IPS-18c (cell line): ENCODE data around the gene ALS2.
"Not testable (repeated sequence)": the region's sequence is repeated elsewhere in the genome, so short reads cannot be mapped to it uniquely, and the experiment has no call there.

Source experiments
- H3K4me3 ChIP-seq: 2 replicates; pipeline ENCODE4 v1.7.0; 2013; ENCODE audit warnings: low read depth, mild to moderate bottlenecking, low read length, moderate library complexity; ENCODE audit not compliant: insufficient read depth
- H3K9me3 ChIP-seq: one replicate; pipeline ENCODE4 v1.6.1; 2013; ENCODE audit warnings: mild to moderate bottlenecking, low read length, moderate library complexity; ENCODE audit not compliant: control insufficient read depth, insufficient read depth

ALS2 gene

GRCh38 chr2:201780674-201781493, at the start of gene ALS2:
ALS2 (minus strand) TSS chr2:201780933; CDS start chr2:201768885, 12,048 bp downstream.
- Histone ChIP-seq H3K4me3 (peak within 1 kb of the TSS; percentile 93), H3K9me3 (no peaks in the 10 kb centered on the region)

DNA sequence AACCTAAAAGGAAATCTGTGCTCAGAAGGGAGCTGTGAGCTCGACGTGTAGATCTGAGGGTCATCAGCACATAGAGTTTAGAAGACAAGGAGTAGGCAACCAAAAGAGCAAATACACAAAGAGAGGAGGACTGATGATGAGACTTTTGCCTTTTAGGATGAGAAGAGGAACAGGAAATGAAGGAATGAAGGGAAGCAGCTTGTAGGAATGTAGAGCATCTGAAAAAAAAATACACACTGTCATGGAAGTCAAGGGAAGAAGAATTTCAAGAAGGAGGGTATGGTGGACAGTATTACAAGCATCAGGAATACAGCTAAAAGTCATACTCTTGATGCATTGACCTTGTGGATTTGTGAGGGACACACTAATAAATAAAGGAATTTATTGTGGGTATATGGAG, 47.5 kb upstream of the ALS2 start:
- Histone ChIP-seq H3K9me3 (no peaks in the 10 kb centered on the region), H3K4me3 (no peak overlapping the region)

GRCh38 chr2:201827621-201828020, 46.9 kb upstream of the ALS2 start:
- no peak overlapping the region for H3K4me3 ChIP-seq

DNA sequence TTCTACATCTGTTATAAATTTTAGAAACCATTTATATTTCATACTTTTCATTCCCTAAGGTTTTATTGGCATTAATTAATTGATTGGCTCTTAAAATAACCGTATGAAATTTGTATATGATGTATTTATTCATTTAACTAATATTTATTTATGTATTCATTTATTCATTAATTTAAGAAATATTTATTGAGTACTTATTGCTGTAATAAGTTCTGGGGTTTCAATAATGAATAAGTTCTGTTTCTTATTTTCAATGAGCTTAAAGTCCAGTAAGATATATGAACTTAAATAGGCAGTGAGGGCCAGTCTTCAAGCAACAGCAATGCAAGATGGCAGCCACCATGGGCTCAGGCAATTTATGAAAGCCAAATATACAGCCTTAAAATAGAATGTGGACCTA, 43.5 kb upstream of the ALS2 start:
- no peaks in the 10 kb centered on the region for H3K9me3 ChIP-seq
- no peak overlapping the region for H3K4me3 ChIP-seq

More at GRCh38 chr2:201827621-201828020, 46.9 kb upstream of the ALS2 start:
- no peaks in the 10 kb centered on the region for H3K9me3 ChIP-seq

DNA sequence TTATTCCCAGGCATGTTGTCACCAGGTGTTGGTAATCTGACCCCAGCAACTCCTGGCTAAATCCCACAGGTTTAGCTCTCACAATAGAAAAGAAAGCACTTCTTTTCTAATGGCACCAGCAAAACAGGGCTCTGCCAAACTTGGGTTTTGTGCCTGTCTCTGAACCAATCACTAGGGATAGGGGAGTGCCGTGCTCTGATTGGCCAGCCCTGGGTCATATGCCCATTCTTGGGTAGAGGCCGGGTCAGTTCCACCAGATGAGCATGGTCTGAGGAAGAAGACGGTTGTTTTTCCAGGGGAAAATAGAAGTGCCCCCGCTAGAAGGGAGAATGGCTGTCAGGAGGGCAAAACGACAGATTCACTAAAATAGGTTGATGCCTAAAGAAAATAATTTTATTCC, 40.3 kb upstream of the ALS2 start:
- H3K9me3 ChIP-seq = peaks cover 4% of the 10 kb centered on the region
- no peak overlapping the region for H3K4me3 ChIP-seq

- H3K4me3 ChIP-seq = no peak overlapping the region
- H3K9me3 ChIP-seq = peaks cover 4% of the 10 kb centered on the region
Observed at GRCh38 chr2:201820383-201821007, 39.8 kb upstream of the ALS2 start.

- Histone ChIP-seq H3K9me3 (peaks cover 4% of the 10 kb centered on the region), H3K4me3 (no peak overlapping the region)
Observed at GRCh38 chr2:201816657-201817575, 36.2 kb upstream of the ALS2 start.

GRCh38 chr2:201813996-201814760, 33.4 kb upstream of the ALS2 start:
- Histone ChIP-seq H3K4me3 (no peak overlapping the region), H3K9me3 (peaks cover 4% of the 10 kb centered on the region)

DNA sequence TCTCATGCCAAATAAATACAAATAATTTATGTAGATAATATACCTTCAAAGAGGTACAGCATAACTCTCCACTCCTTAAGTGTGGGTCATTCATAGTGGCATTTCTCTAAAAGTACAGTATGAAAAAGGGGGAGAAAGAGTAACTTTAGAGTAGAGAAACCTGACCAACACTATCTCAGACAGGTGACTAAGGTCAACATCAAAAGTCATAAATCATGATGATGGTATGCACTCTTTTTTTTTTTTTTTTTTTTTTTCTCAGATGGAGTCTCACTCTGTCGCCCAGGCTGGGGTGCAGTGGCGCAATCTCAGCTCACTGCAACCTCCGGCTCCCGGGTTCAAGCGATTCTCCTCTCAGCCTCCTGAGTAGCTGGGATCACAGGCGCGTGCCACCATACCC, 29.9 kb upstream of the ALS2 start:
- not testable (repeated sequence) for H3K9me3 ChIP-seq, H3K4me3 ChIP-seq

GRCh38 chr2:201809633-201810032, 28.9 kb upstream of the ALS2 start:
- no peak overlapping the region for H3K4me3 ChIP-seq
- H3K9me3 ChIP-seq = no peaks in the 10 kb centered on the region

GRCh38 chr2:201808027-201808426, 27.3 kb upstream of the ALS2 start:
- Histone ChIP-seq H3K9me3 (no peaks in the 10 kb centered on the region), H3K4me3 (no peak overlapping the region)

DNA sequence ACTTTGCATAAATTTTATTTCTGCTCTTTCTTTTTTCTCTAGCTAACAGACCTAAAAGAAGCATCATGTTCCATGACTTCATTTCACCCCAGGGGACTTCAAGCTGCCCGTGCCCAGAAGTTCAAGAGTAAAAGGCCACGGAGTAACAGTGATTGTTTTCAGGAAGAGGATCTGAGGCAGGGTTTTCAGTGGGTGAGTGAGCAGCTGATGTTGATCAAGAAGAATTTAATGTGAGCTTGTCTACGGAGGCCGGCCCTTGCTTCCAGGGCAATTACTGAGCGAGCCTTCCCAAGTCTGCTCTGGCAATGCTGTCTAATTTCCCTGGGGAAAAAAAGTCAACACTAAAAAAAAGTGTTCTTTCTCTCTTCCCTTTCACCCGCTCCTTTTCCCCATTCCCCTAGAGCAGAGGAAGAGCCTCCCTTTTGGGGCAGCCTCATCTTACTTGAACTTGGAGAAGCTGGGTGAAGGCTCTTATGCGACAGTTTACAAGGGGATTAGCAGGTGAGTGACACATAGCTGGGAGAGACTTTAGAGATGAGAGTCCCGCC, 26.8 kb upstream of the ALS2 start:
- Histone ChIP-seq H3K9me3 (no peaks in the 10 kb centered on the region), H3K4me3 (no peak overlapping the region)

DNA sequence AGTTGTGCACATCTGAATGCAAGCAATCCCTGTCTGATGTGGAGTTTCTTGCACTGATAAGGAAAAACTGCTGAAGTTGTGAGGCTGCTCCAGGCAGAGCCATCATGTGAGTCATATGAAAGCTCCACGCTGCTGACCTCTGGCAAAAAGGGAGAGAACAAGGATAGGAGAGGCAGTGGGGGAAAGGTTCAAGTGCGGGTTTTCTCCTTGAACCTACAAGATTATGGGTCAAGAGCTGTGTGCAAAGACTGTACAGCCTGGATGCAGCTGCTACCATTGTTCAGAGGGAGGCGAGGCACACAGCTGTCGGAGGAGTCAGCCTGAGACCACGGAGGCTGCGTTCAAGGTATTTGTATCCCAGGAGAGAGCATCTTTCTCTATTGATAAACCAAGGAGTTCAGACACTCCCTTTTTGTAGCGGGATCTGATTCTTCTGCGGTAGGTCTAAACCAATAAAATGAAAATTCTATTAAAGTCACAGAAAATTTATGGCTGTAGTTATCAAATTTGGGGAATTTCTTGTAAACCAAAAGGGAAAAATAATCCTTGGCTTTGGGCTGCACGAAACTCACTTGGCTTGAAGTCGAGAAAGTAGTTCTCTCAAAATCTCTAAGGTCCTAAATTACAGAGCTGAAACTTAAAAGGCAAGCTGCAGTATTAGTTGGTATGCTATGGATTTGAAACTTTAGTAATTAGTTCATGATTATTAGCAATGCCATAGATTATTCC, 25.9 kb upstream of the ALS2 start, which contains the start of gene CDK15:
Gene CDK15 (plus strand): TSS at position 96 of the 729 bp plus-strand sequence. CDS start 128 bp downstream, at position 224.
- Histone ChIP-seq H3K4me3 (no peak within 1 kb of the TSS), H3K9me3 (no peaks in the 10 kb centered on the region)

DNA sequence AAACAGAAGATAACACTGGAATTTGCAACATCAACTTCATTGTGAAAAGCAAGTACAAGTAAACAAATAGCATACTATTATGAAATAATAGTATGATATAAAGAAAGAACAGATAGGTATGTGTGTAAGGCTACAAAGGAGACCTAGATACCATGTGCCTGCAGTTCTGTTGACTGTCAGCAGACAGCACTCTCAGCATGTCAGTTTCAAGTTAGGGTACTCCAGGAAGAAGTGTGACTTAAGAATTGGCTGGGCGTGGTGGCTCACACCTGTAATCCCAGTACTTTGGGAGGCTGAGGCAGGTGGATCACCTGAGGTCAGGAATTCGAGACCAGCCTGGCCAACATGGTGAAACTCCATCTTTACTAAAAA, 18.2 kb upstream of the ALS2 start:
- H3K4me3 ChIP-seq, H3K9me3 ChIP-seq: not testable (repeated sequence)

DNA sequence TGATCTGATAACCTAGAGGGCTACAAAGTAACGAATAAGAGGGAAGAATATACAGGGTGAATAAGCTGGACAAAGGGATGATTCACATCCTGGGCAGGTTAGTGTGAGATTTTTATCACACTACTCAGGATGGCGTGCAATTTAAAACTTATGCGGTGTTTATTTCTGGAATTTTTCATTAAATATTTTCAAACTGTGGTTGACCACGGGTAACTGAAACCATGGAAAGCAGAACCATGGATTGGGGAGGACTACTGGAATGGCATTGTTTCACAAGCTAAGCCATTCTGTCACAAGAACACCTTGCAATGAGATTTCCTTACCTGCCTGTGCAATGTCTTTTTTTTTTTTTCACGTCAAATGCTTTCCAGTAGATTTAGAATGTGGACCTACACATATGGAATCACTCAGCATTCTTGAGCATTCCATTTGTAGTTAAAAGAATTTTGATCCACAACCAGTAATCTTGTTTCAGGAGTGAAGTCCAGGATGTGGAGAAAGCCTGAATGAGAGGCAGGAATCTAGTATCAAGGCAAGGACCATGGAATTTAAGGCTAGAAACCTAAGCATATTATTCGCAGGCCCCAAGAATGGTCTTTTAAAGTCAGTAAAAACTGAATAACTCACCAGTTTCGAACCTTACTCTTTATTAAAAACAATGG, 17.6 kb upstream of the ALS2 start:
- H3K9me3 ChIP-seq = no peaks in the 10 kb centered on the region
- no peak overlapping the region for H3K4me3 ChIP-seq
